Prostate gland (tissue), 2 donors: Measurements from ENCODE around the gene DNMT3L.

ENCODE experiments used
- CTCF ChIP-seq, 4 experiments: fragments of 200-600 bp in 2 of 4; fragments of 450-650 bp in 2 of 4; sonication (generic) in 2 of 4; IDR thresholded peaks; 1 replicate in 3 of 4; 2 replicates in 1 of 4; pipeline ENCODE4 v1.5.1; 2016 to 2019; ENCODE audit warnings: antibody characterized with exemption in 4 of 4, mild to moderate bottlenecking in 2 of 4, moderate library complexity in 2 of 4
- POLR2A ChIP-seq: fragments of 450-650 bp; IDR thresholded peaks from one replicate; pipeline ENCODE4 v1.6.1; 2016; ENCODE audit warnings: antibody characterized with exemption, mild to moderate bottlenecking

DNA sequence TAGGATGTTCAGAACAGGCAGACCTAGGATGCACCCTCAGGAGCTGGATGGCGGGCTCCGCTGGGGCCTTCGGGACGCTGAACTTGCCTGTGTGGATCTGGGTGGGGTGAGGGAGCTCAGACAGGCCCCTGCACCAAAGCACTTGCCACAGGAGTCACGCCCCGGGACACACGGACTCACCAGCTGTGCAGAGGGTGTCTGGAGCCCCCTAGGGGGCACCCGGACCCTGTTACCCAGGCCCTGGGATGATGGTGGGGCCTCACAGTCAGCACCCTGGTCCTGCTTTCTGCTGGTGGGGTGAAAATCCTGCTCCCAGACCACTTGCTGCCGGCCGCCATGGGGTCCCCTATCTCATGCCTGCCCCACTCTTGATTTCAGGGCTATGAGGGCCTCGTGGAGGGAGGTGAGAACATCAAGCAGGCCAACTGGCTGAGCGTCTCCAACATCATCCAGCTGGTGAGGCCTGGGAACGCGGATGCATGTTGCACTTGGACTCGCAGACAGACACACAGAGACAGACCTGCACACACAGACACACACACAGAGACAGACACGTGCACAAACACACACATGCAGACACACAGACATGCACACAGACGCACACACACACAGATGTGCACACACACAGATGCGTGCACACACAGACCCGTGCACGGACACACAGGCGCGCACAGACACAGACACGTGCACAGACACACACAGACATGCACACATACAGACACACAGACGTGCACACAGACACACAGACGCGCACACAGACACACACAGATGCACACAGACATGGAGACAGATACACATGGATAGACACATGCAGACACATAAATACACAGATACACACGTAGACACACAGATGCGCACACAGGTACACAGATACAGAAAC lies 49.2 kb upstream of the DNMT3L start:
- TF ChIP-seq CTCF (IDR thresholded peaks at IDR 0.05): no peak
- TF ChIP-seq POLR2A: no peak
